T-helper 2 cell treated with Interferon-gamma antibody and Interleukin-4, amounts not matched to agents 5 μg/mL and 100 μg/mL, for 36 hours (primary cell): ENCODE results near the gene DIAPH3.

ENCODE experiments used
- DNase-seq: peaks from one replicate; pipeline ENCODE4 v3.0.0; 2021; ENCODE audit warnings: low spot score
- H3K27ac Mint-ChIP-seq: one replicate; pipeline ENCODE4 v1.8.0; 2021; ENCODE audit warnings: mild to moderate bottlenecking, mixed read lengths
- H3K27me3 Mint-ChIP-seq: one replicate; pipeline ENCODE4 v1.8.0; 2021; ENCODE audit warnings: low read depth, mixed read lengths
- H3K36me3 Mint-ChIP-seq: one replicate; pipeline ENCODE4 v1.8.0; 2021; ENCODE audit warnings: low read depth, mixed read lengths
- H3K4me1 Mint-ChIP-seq: one replicate; pipeline ENCODE4 v1.8.0; 2021; ENCODE audit warnings: low read depth, mixed read lengths
- H3K4me3 Mint-ChIP-seq: one replicate; pipeline ENCODE4 v1.8.0; 2022; ENCODE audit warnings: mild to moderate bottlenecking, moderate library complexity, mixed read lengths
- H3K9me3 Mint-ChIP-seq: one replicate; pipeline ENCODE4 v1.8.0; 2021; ENCODE audit warnings: mixed read lengths

DIAPH3 gene

DNA sequence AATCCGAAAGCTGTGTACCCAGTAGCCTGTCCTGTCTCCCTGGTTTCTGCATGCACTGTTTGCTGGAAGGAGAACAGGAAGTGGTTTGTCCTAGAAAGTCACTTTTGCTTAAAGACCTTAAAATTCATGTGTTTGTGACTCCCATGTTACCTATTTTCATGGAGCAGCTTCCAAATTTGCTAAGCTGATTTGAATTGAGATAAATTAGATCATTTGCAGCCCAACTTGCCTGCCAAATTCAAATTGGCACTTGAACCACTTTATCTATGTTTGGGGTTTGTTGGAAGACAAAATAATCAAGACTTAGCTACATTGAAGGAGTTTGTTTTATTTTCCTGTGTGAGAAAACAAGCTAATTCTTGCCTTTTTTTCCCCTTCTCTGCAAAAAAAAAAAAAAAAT is 532.5 kb downstream of the DIAPH3 start:
- Mint-ChIP-seq H3K4me3 (no peak overlapping the region), H3K27ac (no peak overlapping the region), H3K4me1 (no peaks in the 10 kb centered on the region), H3K36me3 (no peaks in the 10 kb centered on the region), H3K9me3 (no peaks in the 10 kb centered on the region), H3K27me3 (no peaks in the 10 kb centered on the region)
- no peak for DNase-seq

DNA sequence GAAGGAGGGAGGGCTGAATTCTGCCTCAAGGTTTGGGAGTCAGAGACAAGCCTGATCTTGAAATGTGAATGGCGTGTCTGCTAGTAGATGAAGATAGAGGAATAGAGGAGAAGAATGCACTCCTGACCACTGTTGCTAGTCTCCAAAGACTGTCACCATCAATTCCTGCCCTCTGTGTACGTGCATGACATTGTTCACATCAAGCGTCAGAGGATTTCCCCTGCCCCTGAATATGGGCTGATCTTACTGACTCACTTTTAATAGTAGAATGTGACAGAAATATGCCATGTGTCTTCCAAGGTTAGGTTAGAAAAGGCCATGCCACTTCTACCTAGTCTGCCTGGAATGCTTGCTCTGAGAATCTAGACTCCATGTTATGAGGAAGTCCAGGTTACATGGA is 538.6 kb downstream of the DIAPH3 start:
- H3K36me3 Mint-ChIP-seq: no peaks in the 10 kb centered on the region
- H3K9me3 Mint-ChIP-seq: no peaks in the 10 kb centered on the region
- no peak overlapping the region for H3K27ac Mint-ChIP-seq
- no peak overlapping the region for H3K4me3 Mint-ChIP-seq
- H3K4me1 Mint-ChIP-seq: no peaks in the 10 kb centered on the region
- DNase-seq: no peak
- H3K27me3 Mint-ChIP-seq: no peaks in the 10 kb centered on the region

DNA sequence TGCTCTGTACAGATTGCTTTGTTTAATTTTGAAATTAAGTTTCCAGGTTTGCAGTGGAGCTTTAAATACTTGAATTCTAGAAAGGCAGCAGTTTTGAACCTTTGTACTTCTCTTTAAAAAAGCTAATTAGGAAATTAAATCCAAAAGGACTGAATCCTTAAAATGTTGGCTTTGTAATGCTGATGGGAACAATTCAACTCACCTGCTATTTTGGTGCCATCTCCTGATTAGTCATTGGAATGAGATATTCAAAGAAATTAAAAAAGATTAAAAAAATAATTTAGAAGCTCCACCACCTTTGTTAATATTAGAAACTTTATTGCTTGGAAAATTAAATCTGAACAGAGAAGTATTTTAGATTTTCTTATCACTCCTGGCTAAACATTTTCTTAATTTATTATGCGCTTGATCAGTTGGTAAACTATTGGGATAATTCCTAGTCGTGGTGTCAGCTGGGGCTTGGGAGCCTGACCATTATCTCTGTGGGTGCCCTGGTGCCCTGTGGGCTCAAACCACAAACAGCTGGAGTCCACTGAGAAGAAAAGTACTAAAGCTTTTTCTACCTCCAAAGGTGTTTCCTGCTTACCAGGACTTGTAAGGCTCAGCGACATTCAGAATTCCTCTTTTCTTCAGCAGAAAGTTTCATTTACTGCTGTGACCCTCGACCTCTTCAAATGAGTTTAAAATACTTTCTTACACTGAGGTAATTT is 540.4 kb downstream of the DIAPH3 start:
- Mint-ChIP-seq H3K27me3 (no peaks in the 10 kb centered on the region), H3K4me1 (no peaks in the 10 kb centered on the region), H3K27ac (no peak overlapping the region), H3K36me3 (no peaks in the 10 kb centered on the region), H3K9me3 (peaks cover 14% of the 10 kb centered on the region), H3K4me3 (no peak overlapping the region)
- no peak for DNase-seq

DNA sequence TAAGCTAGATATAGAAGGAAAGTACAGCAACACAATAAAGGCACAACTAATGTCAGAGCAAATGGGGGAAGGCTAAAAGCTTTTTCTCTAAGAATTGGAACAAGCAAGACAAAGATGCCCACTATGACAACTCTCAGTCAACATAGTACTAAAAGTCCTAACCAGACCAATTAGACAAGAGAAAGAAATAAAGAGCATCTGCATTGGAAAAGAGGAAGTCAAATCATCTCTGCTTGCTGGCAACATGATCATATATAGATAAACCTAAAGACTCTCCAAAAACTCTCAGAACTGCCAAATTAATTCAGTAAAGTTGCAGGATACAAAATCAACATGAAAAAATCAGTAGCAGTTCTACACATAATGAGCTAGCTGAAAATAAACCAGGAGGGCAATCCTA is 542.0 kb downstream of the DIAPH3 start:
- no peaks in the 10 kb centered on the region for H3K4me1 Mint-ChIP-seq
- no peak for DNase-seq
- H3K27ac Mint-ChIP-seq: no peak overlapping the region
- H3K27me3 Mint-ChIP-seq: no peaks in the 10 kb centered on the region
- no peaks in the 10 kb centered on the region for H3K36me3 Mint-ChIP-seq
- no peak overlapping the region for H3K4me3 Mint-ChIP-seq
- H3K9me3 Mint-ChIP-seq: peaks cover 17% of the 10 kb centered on the region
